ENCODE measurements around the gene WFDC10A. TPM values are rescaled to one million over a fixed set of nuclear protein-coding genes. Genes with fewer than 3 reads are reported as not detected.
"Not testable (repeated sequence)": the region's sequence is repeated elsewhere in the genome, so short reads cannot be mapped to it uniquely, and the experiment has no call there.

WFDC10A gene
- total RNA-seq, 1 donor from 2014 or later = not detected

DNA sequence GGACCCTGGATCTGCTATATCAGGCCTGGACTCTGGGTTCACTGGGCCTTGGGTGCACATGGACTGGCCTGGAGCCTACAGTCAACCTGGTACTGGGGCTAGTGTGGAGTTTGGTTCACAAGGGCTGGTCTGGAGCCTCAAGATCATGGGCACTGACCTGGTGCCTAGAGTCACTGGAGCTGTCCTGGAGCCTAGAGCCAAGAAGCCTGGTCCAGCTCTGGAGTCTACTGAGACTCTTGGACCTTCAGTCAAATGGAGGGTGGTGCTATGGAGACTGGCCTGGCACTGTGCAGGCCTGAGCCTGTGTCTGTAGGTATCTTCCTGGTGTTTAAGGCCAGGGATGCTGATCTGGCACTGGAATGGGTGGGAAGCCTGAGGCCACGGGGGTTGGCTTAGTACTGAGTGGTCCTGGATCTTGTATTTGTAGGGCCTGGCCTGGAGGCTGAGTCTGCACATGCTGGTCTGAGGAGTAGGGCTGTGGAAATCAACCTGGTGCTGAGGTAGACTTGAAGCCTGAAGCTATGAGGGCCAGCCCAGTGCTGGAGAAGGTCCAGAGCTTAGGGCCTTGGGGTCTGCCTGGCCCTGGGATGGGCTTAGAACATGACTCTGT, 18.0 kb downstream of the WFDC10A start:
- no peak for DNase-seq (ENCODE audit: low read depth)

DNA sequence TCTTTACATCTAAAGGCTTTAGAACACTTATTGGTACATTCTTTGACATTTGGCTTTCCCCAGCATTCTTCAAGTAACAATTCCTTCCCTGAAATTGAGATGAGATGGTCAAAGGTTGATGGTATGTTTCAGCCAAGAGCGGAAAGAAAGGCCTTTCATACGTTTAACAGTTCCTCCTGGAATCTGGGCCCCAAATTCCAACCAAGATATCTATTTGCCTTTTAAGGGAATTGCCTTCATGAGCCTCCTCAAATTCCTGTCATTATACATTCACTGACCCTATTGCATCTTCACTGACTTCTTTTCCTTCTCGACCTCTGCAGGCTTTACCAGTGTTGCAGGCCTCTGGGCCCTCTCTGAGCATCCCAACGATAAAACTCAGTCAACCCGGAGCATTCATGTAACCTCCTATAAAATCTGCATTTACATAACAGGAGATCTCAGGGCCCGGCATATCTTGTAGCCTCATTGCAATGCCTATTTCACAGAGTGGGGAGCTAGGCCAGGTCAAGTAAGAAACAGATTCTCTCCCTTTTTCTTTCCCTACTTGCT, 19.8 kb downstream of the WFDC10A start:
- DNase-seq (ENCODE audit: low read depth) = no peak

DNA sequence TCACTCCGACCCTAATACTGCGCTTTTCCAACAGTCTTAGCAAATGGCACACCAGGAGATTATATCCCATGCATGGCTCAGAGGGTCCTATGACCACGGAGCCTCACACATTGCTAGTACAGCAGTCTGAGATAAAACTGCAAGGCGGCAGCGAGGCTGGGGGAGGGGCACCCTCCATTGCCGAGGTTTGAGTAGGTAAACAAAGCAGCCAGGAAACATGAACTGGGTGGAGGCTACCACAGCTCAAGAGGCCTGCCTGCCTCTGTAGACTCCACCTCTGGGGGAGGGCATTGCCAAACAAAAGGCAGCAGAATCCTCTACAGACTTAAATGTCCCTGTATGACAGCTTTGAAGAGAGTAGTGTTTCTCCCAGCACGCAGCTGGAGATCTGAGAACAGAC, 22.2 kb downstream of the WFDC10A start:
- not testable (repeated sequence) for DNase-seq (ENCODE audit: low read depth)

DNA sequence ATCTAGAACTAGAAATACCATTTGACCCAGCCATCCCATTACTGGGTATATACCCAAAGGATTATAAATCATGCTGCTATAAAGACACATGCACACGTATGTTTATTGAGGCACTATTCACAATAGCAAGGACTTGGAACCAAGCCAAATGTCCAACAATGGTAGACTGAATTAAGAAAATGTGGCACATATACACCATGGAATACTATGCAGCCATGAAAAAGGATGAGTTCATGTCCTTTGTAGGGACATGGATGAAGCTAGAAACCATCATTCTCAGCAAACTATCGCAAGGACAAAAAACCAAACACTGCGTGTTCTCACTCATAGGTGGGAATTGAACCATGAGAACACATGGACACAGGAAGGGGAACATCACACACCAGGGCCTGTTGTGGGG, 27.5 kb downstream of the WFDC10A start:
- not testable (repeated sequence) for DNase-seq (ENCODE audit: low read depth)

DNA sequence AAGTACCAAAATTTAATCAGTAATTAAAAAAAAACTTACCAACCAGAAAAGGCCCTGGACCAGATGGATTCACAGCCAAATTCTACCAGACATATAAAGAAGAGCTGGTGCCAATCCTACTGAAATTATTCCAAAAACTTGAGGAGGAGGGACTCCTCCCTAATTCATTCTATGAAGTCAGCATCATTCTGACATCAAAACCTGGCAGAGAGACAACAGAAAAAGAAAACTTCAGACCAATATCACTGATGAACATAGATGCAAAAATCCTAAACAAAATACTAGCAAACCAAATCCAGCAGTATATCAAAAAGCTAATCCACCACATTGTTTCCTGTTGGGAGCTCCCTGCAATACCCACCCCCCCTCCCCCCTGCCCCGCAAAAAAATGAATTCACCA, 40.6 kb downstream of the WFDC10A start, which contains the start of gene WFDC11:
Gene WFDC11 (minus strand): TSS at position 101 of the 400 bp plus-strand sequence. CDS start 19,639 bp downstream, outside the sequence.
- DNase-seq (ENCODE audit: low read depth) = no peak

DNA sequence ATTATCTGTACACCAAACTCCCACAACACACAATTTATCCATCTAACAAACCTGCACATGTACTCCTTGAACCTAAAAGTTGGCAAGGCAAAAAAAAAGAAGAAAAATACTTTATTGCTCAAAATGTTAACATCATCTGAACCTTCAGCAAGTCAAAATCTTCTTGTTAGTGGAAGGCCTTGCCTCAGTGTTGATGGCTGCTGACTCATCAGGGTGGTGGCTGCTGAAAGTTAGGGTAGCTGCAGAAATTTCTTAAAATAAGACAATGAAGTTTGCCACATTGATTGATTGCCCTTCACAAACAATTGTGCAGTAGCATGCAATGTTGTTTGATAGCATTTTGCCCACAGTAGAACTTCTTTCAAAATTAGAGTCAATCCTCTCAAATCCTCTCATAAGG, 43.2 kb downstream of the WFDC10A start:
- DNase-seq (ENCODE audit: low read depth) = no peak

DNA sequence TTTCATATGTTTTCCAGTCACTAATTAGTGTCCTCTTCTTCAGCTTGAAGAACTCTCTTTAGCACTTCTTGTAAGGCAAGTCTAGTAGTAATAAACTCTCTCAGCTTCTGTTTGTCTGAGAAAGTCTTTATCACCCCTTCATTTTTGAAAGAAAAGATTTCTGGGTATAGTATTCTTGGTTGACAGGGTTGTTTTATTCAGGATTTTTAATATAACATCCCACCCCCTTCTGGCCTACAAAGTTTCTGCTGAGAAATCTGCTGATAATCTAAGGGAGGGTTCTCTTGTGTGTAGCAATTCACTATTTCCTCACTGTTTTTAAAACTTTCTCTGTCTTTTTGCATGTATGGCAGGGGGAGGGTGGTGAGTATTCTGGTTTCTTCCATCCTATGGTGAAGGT, 50.1 kb downstream of the WFDC10A start:
- no peak for DNase-seq (ENCODE audit: low read depth)

Other genes starting within 250 kb of the WFDC10A start
- 7.1 and 18.4 TPM in 2 replicates for gene DBNDD2, start 221.4 kb upstream of the WFDC10A start, total RNA-seq
- 16.3 and 32.9 TPM in 2 replicates for gene PIGT, start 213.6 kb upstream of the WFDC10A start, total RNA-seq
- 1.6 and 25.0 TPM in 2 replicates for gene WFDC2, start 160.0 kb upstream of the WFDC10A start, total RNA-seq
- gene SPINT3, start 114.1 kb upstream of the WFDC10A start, total RNA-seq = not detected in 2 replicates
- gene WFDC6, start 90.3 kb upstream of the WFDC10A start, total RNA-seq = not detected in 2 replicates
- gene EPPIN, start 82.3 kb upstream of the WFDC10A start, total RNA-seq = not detected in 2 replicates
- gene WFDC8, start 50.5 kb upstream of the WFDC10A start, total RNA-seq = not detected in 2 replicates
- gene WFDC9, start 1.5 kb downstream of the WFDC10A start, total RNA-seq = not detected in 2 replicates
- not detected in 2 replicates for gene WFDC11, start 40.5 kb downstream of the WFDC10A start, total RNA-seq
- not detected in 2 replicates for gene WFDC13, start 72.3 kb downstream of the WFDC10A start, total RNA-seq
- not detected in 2 replicates for gene WFDC10B, start 75.3 kb downstream of the WFDC10A start, total RNA-seq
- not detected in 2 replicates for gene SPINT4, start 92.6 kb downstream of the WFDC10A start, total RNA-seq
- 0.50 and 3.5 TPM in 2 replicates for gene WFDC3, start 162.1 kb downstream of the WFDC10A start, total RNA-seq
- 13.3 and 14.2 TPM in 2 replicates for gene DNTTIP1, start 162.2 kb downstream of the WFDC10A start, total RNA-seq
- 0.75 and 16.7 TPM in 2 replicates for gene UBE2C, start 182.9 kb downstream of the WFDC10A start, total RNA-seq
- not detected in 2 replicates for gene TNNC2, start 197.6 kb downstream of the WFDC10A start, total RNA-seq
- 26.9 and 32.1 TPM in 2 replicates for gene SNX21, start 204.1 kb downstream of the WFDC10A start, total RNA-seq
- 32.1 and 35.7 TPM in 2 replicates for gene ACOT8, start 227.7 kb downstream of the WFDC10A start, total RNA-seq
- gene ZSWIM3, start 227.9 kb downstream of the WFDC10A start, total RNA-seq = 4.3 and 5.9 TPM in 2 replicates